Left cardiac atrium (tissue), 4 donors: ENCODE measurements around the gene MAN1A1. TPM values are rescaled to one million over a fixed set of nuclear protein-coding genes. Genes with fewer than 3 reads are reported as not detected.

Source experiments
- ATAC-seq, 2 donors: fragments of 200-7000 bp; cut with Tn5 transposase; one replicate each; pipeline ENCODE4 v1.9.1; 2020; ENCODE audit warnings: mild to moderate bottlenecking in 2 of 2, moderate library complexity in 2 of 2
- DNase-seq: peaks from one replicate; pipeline ENCODE4 v3.0.0-alpha.2; 2020
- intact Hi-C, 2 donors: fragments of 100-400 bp; cut with DNase I; formaldehyde crosslinking; loops; one replicate each; pipeline versions ENCODE4 v1.14.1 to v1.15.1; 2022 to 2023
- total RNA-seq, 2 donors: library from RNA; stranded (reverse); fragmentation: NEBNext Ultra II Directional; extraction: Animal tissue kit (Norgen Biotek cat#: 25700); gene quantifications; one replicate each; pipeline ENCODE4 v1.2.1, GENCODE V29; 2021
- donor health status: DM: no; HTN: yes; CAD: no.
- donor health status: DM: no; HTN: yes; CAD: no; lungs with severe emphysema.
- donor health status: DM: yes; HTN: yes; CAD: no.
- donor health status: Dilated cardiomyopathy.

Gene MAN1A1
- total RNA-seq, 2 donors from 2014 or later = 30.3 to 45.0 TPM

GRCh38 chr6:119330520-119331113, 18.9 kb downstream of the MAN1A1 start:
- intact Hi-C loops = no loop called here
- ATAC-seq (no peak), DNase-seq (no peak)

GRCh38 chr6:119329794-119330180, 19.8 kb downstream of the MAN1A1 start:
- ATAC-seq = no peak

GRCh38 chr6:119328892-119329793, 20.4 kb downstream of the MAN1A1 start:
- ATAC-seq (no peak), DNase-seq (no peak)
- intact Hi-C loops = no loop called here

More at GRCh38 chr6:119329794-119330180, 19.8 kb downstream of the MAN1A1 start:
- no peak for DNase-seq
- intact Hi-C loops = no loop called here

GRCh38 chr6:119328254-119328653, 21.3 kb downstream of the MAN1A1 start:
- intact Hi-C loops = no loop called here
- DNase-seq (no peak), ATAC-seq (no peak)

- no peak for ATAC-seq
- intact Hi-C loops = no loop called here
- no peak for DNase-seq
These were observed 21.8 kb downstream of the MAN1A1 start for GRCh38 chr6:119327810-119328209.

- intact Hi-C loops = no loop called here
- DNase-seq (no peak), ATAC-seq (no peak)
These were observed 23.1 kb downstream of the MAN1A1 start for GRCh38 chr6:119326291-119327005.

DNA sequence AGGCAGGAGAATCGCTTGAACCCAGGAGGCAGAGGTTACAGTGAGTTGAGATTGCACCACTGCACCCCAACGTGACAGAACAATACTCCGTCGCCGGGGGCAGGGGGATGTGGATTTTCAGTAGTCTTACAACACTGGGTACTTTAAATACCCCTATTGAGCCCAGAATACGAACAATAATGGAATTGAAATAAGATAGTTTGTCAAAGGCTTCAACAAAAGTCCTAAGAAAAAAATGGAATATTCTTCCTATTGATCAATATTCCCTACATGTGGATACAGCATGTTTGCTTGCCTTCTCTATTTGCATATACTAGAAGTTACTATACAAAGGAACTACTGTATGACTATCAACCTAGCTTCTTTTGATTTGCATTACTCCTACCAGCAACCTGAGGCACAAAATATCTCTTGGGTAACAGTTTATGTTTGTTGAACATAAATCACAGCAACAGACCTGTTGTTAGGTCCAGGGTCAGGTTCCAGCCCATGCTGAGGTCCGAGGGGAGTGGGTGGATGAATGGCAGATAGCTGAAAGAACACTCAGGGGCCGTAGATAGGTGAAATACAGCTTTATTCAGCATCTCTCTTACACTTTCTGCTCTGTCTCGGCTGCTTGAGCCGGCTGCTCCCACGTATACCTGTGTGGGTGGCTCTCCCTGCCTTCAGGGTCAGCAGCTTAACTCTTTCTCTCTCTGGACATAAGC, 23.8 kb downstream of the MAN1A1 start:
- no peak for DNase-seq
- no peak for ATAC-seq
- intact Hi-C loops = no loop called here

GRCh38 chr6:119324718-119325117, 24.8 kb downstream of the MAN1A1 start:
- intact Hi-C loops = no loop called here
- DNase-seq = no peak
- ATAC-seq = no peak

GRCh38 chr6:119323931-119324330, 25.6 kb downstream of the MAN1A1 start:
- ATAC-seq (peak in 1 of 2 donors; percentile 41), DNase-seq (no peak)
- intact Hi-C loops = no loop called here

DNA sequence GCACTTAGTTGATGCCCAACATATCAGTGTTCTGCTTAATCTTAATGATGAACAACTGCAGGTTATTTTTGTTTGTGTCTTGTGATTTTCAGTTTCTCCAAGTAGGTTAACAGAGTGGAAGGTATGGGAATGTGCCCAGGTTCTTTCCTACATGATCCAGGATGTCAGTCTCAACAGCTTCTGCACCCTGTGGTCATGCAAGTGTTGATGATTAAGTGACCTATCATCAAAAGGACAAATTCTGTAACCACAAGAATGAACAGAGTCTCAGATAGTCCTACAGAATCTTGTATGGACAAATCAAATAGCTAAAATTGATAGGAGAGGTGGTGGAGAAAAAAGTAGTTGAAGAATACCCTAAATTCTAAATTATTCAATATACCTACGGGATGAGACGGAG, 26.1 kb downstream of the MAN1A1 start:
- no peak for DNase-seq
- intact Hi-C loops = no loop called here
- ATAC-seq = no peak

- ATAC-seq = peak in 1 of 2 donors; percentile 37
- intact Hi-C loops = no loop called here
- no peak for DNase-seq
These were observed 26.7 kb downstream of the MAN1A1 start for GRCh38 chr6:119322715-119323350.

GRCh38 chr6:119322034-119322433, 27.5 kb downstream of the MAN1A1 start:
- intact Hi-C loops = no loop called here
- peak in 1 of 2 donors; percentile 22 for ATAC-seq
- no peak for DNase-seq

- DNase-seq (no peak), ATAC-seq (no peak)
- intact Hi-C loops = no loop called here
These were observed 29.9 kb downstream of the MAN1A1 start for GRCh38 chr6:119319694-119320093.

DNA sequence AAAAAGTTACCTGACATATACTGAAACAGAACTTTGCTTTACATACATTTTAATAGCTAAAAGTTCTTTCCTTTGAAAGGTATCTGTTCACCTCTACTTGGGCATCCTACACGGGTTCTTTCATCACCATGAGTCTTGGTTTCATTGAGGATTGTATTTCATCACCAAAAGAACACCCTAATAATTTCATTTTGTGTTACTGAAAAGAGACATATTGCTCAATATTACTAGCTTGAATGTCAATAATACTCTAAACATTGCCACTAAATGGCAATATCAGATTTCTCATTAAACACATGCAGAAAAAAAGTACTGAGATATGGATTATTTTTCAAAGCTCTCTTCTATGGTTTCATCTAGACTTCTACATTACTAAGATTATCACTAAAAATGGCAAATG, 30.8 kb downstream of the MAN1A1 start:
- DNase-seq (no peak), ATAC-seq (no peak)
- intact Hi-C loops = no loop called here

GRCh38 chr6:119318176-119318575, 31.4 kb downstream of the MAN1A1 start:
- ATAC-seq = no peak
- intact Hi-C loops = no loop called here
- no peak for DNase-seq

- DNase-seq (no peak), ATAC-seq (no peak)
- intact Hi-C loops = no loop called here
These were observed 32.6 kb downstream of the MAN1A1 start for GRCh38 chr6:119317007-119317406.

DNA sequence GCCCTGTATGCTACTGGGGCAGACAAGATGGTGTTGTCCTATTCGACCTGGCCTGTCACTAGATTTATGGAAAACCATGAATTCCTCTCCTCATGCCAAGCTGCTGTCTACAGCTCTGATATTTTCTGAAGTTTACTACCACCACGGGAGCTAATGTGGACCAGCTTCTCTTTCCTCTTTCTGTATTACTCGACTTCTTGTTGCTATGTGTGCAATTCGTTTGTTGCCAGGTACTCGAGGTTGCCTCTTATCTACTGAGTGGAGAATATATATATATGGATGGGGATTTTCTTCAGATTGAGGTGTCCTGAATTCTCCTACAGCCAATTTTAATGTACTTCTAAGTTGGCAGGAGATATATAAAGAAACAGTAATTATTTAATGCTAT, 34.7 kb downstream of the MAN1A1 start:
- intact Hi-C loops = no loop called here
- no peak for DNase-seq
- peak in 1 of 2 donors; percentile 14 for ATAC-seq

- intact Hi-C loops = no loop called here
- DNase-seq (no peak), ATAC-seq (peak in 1 of 2 donors; percentile 33)
These were observed 35.4 kb downstream of the MAN1A1 start for GRCh38 chr6:119313937-119314884.
